GM12891 (cell line): Measurements from ENCODE around the gene KCTD10.

Experiments used
- POLR2A ChIP-seq: IDR thresholded peaks from 2 replicates; pipeline ENCODE4 v1.6.1; 2011; ENCODE audit warnings: low read depth, low read length, control low read depth
- POLR2AphosphoS5 ChIP-seq: IDR thresholded peaks from 2 replicates; pipeline ENCODE4 v1.6.1; 2011; ENCODE audit warnings: low read depth, low read length, control low read depth
- SPI1 ChIP-seq: IDR thresholded peaks from 2 replicates; pipeline ENCODE4 v1.6.1; 2011; ENCODE audit warnings: low read depth, low read length, control low read depth
- TAF1 ChIP-seq: IDR thresholded peaks from 2 replicates; pipeline ENCODE4 v1.6.1; 2011; ENCODE audit warnings: low read depth, low read length, control low read depth

- TF ChIP-seq POLR2AphosphoS5 (no peak), SPI1 (no peak), POLR2A (no peak), TAF1 (no peak)
Measured at GRCh38 chr12:109488051-109488665, 11.1 kb upstream of the KCTD10 start.
